Right ventricle myocardium inferior (tissue), 1 donor: Measurements from ENCODE around the gene ALDH3B1. TPM values are rescaled to one million over a fixed set of nuclear protein-coding genes. Genes with fewer than 3 reads are reported as not detected.

Experiments
- ATAC-seq: fragments of 200-7000 bp; cut with Tn5 transposase; one replicate; pipeline ENCODE4 v1.9.1; 2020; ENCODE audit warnings: mild to moderate bottlenecking, moderate library complexity
- DNase-seq: peaks from one replicate; pipeline ENCODE4 v3.0.0; 2021; ENCODE audit errors: missing footprints
- intact Hi-C: fragments of 100-400 bp; cut with DNase I; formaldehyde crosslinking; loops from one replicate; pipeline ENCODE4 v1.11.0; 2022
- total RNA-seq: library from RNA; stranded (reverse); fragmentation: NEBNext Ultra II Directional; extraction: Animal tissue kit (Norgen Biotek cat#: 25700); gene quantifications from one replicate; pipeline ENCODE4 v1.2.1, GENCODE V29; 2021
- donor health status: DM: no; HTN: yes; CAD: no; lungs with severe emphysema.

The ALDH3B1 gene
- total RNA-seq, 1 donor from 2014 or later, result 3.5 TPM

- intact Hi-C loops, result no loop called here
- ATAC-seq (no peak), DNase-seq (no peak)
Observed at GRCh38 chr11:68009391-68010089, 587 bp upstream of the ALDH3B1 start.

- intact Hi-C loops, result no loop called here
- DNase-seq, result no peak
- ATAC-seq, result no peak
Observed at GRCh38 chr11:68011051-68011943, 1.2 kb downstream of the ALDH3B1 start.

- DNase-seq (no peak), ATAC-seq (no peak)
- intact Hi-C loops, result no loop called here
Observed at GRCh38 chr11:68012044-68012842, 2.1 kb downstream of the ALDH3B1 start.

- ATAC-seq (no peak), DNase-seq (no peak)
- intact Hi-C loops, result no loop called here
Observed at GRCh38 chr11:68012843-68013610, 2.9 kb downstream of the ALDH3B1 start.

- intact Hi-C loops, result no loop called here
- ATAC-seq (no peak), DNase-seq (no peak)
Observed at GRCh38 chr11:68013611-68014156, 3.6 kb downstream of the ALDH3B1 start.

- DNase-seq (no peak), ATAC-seq (no peak)
- intact Hi-C loops, result no loop called here
Observed at GRCh38 chr11:68014157-68014946, 4.2 kb downstream of the ALDH3B1 start.

- DNase-seq (no peak), ATAC-seq (no peak)
- intact Hi-C loops, result no loop called here
Observed at GRCh38 chr11:68014947-68015447, 4.9 kb downstream of the ALDH3B1 start.

- no peak for DNase-seq
- no peak for ATAC-seq
- intact Hi-C loops, result no loop called here
Observed at GRCh38 chr11:68015467-68015866, 5.3 kb downstream of the ALDH3B1 start.

- ATAC-seq, result no peak
- intact Hi-C loops, result no loop called here
- no peak for DNase-seq
Observed at GRCh38 chr11:68016161-68016903, 6.2 kb downstream of the ALDH3B1 start.

GRCh38 chr11:68016904-68017817 is 7.0 kb downstream of the ALDH3B1 start:
- DNase-seq (no peak), ATAC-seq (no peak)
- intact Hi-C loops, result no loop called here

- DNase-seq, result no peak
- no peak for ATAC-seq
- intact Hi-C loops, result no loop called here
Observed at GRCh38 chr11:68017980-68018729, 8.0 kb downstream of the ALDH3B1 start.

- no peak for ATAC-seq
- intact Hi-C loops, result no loop called here
Observed at GRCh38 chr11:68018730-68019190, 8.6 kb downstream of the ALDH3B1 start.

GRCh38 chr11:68019486-68019885 is 9.4 kb downstream of the ALDH3B1 start:
- no peak for DNase-seq
- intact Hi-C loops, result no loop called here

More at GRCh38 chr11:68018730-68019190, 8.6 kb downstream of the ALDH3B1 start:
- DNase-seq, result no peak

GRCh38 chr11:68020575-68020974 is 10.4 kb downstream of the ALDH3B1 start:
- intact Hi-C loops, result no loop called here
- peak; percentile 8 for ATAC-seq

More at GRCh38 chr11:68019486-68019885, 9.4 kb downstream of the ALDH3B1 start:
- no peak for ATAC-seq

More at GRCh38 chr11:68020575-68020974, 10.4 kb downstream of the ALDH3B1 start:
- DNase-seq, result no peak
